Measurements from ENCODE around the gene DOK5.

The DOK5 gene

DNA sequence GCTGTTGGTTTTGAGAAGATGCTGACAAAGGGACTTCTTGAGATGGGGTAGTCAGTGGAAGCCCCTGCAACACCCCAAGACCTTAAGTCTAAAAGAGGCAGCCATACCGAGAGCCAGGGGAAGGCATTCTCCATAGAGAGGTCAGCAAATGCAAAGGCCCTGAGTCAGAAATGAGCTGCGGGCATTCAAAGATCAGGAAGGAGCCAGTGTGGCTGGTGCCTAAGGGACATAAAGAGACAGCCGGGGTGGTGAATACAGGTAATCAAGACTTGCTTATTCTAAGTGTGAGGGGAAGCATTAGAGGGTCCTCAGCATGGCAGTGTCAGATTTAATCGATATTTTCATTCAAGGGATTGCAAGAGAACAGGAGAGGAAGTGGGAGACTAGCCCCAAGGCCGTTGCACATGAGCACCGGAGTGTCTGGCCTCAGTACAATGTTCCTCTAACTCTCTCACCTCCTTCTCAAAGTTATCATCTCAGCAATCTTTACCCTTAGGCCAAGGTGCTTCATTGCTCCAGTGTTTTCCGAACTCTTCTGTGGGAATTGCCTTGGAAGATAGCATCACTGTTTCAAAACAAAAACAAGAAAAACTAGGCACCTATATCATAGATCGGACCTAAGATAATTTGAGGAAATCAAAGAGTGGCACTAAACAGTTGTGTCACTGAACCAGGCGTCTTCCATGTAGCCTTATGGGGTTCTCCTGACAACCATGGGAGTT, 173.2 kb downstream of the DOK5 start:
- no peak for DNase-seq (ENCODE audit: low spot score)

DNA sequence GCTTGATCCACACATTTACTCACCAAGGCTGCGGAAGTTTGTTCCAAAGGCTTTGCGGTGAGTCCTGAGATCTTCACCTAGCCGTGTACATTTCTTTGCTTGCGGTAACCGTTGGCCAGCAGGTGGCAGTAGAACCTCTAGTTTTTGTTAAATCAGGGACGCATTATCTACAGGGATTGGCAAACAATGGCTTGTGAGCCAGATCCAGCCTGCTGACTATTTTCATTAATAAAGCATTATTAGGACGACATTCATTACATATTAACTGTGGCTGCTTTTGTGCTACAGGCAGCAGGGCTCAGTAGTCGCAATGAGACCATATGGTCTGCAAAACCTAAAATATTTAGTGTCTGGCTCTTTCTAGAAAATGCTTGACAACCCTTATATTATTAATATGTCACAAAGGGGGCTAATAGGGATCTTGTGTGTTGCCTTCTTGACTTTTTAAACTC, 174.1 kb downstream of the DOK5 start:
- peak; percentile 37 for DNase-seq (ENCODE audit: low spot score)

DNA sequence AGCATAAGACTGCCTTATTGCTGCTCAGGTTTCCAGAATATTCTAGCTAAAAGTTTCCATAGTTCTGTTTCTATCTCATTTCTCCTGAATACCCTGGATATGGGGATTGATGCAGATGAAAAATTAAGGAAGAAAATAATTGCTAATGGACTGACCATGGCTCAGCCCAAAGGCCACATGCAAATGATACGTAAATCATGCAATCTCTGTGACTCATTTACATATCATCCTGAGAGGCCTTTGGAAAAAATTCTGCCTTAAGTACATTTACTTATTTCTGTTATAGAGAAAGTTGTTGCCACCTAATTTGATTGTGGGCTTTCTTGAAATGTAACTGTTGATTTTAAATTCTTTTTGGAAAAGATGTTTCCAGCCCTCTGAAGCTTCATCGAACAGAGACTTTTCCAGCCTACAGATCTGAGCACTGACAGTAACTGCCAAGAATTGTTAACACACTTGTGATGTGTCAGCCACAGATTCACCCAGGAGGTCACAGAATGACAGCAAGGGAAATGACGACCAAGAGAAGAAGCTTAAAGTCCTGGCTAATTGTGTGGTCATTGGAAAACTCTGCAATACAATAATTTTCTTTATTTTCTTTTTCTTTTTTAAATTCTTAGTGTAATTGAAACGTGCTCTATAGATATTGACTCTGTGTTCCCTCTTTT, 174.8 kb downstream of the DOK5 start:
- DNase-seq (ENCODE audit: low spot score): no peak

DNA sequence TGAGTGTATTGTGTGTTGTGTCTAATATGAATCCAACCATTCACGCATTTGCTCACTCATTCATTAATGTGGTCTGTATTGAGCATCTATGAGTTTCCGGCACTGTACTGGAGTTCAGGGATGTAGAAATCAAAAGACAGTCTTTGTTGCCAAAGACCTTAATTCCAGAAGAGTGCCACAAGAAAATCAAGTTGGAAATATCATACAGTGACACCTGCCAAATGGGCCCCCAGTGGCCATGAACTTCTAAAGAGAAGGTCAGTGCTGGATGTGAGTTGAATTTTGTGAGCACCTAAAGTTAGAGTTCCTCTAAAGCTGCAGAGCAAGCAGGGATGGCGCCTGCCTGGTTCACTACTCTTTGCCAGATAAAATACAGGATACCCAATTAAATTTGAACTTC, 175.9 kb downstream of the DOK5 start:
- no peak for DNase-seq (ENCODE audit: low spot score)

DNA sequence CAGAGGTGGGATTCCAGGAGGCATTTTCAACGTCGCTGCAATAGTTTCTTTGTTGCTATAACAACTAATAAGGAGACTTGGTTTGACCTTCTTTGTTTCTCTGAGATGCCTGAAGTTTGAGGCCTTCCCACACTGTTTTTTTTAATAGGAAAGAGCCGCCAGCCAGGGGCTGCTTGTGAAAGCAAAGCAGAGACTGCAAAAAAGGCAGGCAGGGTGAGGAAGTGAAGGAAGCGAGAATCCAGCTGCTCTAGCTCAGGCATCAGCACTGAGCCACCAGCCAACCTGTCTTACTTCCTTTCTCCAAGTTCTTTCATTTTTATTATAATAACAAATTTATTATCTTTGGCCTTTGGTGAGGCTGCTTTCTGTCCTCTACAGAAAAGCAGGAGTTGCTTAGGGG, 179.1 kb downstream of the DOK5 start:
- DNase-seq (ENCODE audit: low spot score): no peak

DNA sequence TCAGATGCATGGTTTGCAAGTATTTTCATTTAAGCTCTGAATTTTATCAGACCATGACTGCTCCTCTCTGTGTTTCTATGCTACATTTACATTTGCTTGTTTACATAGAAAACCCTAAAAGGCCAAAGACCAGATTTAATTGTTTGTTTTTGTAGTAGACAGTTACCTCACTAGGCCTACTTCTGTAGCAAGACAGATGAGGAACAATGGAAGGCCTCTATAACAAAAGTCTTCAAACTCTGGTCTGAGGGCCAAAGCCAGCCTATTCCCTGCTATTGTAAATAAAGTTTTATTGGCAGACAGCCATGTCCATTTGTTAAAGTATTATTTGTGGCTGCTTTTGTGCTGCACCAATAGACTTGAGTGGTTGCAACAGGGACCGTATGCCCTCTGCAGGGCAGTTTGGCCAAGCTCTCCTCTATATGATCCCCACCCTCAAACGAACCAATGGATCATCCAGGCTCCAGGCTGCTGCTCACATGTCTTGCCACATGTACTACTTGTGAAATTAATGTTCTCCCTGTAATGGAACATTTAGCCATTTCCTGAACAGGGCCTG, 182.0 kb downstream of the DOK5 start:
- DNase-seq (ENCODE audit: low spot score): no peak

DNA sequence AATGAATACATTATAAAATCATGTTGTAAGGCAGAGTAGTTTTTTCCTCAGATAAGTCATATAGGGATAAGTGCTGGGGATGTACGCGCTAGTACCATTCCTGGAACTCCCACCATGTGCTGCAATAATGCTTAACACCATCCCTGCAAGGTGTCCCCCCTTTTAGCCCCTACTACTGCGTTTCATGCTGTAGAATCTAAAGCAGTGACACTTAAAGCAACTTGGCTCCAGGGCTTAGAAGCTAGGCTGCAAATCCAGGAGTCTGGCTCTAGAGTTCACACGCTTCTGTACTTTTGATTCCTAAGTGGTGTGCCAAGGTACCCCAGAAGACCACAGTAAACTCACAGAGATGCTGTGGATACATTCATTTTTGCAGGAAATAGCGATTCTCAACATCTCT, 183.1 kb downstream of the DOK5 start:
- no peak for DNase-seq (ENCODE audit: low spot score)

DNA sequence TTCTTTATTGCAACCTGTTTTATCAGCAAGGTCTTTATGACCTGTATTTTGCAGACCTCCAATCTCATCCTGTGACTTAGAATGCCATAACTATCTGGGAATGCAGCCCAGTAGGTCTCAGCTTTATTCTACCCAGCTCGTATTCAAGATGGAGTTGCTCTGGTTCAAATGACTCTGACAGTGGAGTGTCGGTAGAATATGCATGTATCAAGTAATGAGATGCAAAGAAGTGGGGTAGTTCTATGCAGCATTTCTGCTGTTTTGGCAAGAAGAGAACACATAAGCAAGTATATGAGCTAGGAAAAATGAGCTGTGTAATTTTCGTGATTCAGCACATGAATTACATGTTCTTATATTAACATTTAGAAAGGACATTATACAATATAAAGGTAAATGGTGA, 185.9 kb downstream of the DOK5 start:
- DNase-seq (ENCODE audit: low spot score): no peak

DNA sequence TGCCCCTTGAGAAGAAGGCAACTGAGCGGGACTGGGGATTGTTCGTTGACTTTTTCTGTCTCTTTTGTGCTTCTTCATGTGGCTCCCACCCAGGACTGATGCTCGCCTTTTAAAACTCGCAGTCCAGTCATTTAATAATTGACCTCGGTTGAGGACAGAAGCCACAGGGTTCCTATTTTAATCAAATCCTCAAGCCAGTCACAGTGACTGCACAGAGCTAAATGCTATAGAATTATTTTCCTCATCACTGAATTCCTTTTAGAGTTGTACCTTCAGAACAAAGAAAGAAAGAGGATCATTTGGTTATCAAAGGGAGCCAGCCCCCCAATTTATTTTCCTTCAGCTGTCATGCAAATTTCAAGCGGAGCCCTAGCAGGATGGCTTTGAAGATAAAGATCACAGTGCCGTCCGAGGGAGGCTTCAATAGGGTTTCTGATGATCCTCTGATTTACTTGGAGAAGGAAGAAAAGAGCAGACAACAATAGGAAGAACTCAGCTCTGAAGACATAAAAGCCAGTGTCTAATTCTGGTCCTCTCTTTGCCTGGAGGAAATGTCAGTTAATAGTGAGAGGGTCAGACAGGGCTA, 186.6 kb downstream of the DOK5 start:
- DNase-seq (ENCODE audit: low spot score): no peak

DNA sequence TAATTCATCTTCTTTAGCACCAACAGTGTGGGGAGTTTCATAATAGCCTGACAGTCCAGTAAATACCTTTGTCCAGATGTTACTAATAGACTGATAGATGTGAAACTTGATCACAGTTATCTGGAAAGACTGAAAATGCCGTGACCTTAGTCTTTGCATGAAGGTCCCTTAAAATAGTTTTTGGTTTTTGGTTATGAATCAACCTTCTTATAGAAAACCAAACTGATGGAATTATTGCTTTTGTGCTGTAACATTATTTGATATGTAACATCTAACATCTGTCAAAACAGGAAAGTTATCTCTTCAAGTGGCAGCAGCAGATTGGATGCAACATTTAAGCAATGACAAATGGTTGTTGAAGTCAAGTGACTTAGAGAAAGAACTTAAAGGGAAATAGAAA, 190.4 kb downstream of the DOK5 start:
- DNase-seq (ENCODE audit: low spot score): no peak

DNA sequence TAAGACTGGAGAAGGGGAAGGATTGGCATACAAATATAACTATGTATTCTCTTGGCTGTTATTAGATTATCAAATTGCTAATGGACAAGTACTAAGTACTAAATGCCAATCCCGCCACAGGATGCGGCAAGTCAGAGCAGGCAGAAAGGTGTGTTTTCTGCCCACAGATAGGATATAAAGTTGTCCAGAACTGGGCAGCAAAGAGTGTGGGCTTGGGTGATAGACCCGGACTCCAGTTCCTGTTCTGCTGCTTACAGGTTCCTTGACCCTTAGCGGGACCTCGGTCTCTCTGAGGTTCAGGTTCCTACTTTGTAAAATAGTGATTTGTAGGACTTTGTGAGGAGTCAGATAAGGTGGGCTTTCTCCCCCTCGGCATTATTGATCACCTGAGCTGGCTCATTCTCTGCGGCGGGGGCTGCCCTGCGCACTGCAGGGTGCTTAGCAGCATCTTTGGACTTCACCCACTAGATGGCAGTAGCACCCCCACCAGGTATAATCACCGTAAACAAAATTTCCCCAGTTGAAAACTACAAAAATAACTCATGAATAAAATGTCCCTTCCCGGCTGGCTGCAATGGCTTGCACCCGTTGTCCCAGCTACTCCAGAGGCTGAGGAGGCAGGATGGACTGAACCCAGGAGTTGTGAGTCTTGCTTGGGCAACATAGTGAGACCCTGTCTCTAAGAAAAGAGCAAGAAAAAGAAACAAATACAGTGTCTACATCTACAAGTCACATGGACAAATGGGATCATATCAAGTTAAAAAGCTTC, 193.1 kb downstream of the DOK5 start:
- peak; percentile 12 for DNase-seq (ENCODE audit: low spot score)

DNA sequence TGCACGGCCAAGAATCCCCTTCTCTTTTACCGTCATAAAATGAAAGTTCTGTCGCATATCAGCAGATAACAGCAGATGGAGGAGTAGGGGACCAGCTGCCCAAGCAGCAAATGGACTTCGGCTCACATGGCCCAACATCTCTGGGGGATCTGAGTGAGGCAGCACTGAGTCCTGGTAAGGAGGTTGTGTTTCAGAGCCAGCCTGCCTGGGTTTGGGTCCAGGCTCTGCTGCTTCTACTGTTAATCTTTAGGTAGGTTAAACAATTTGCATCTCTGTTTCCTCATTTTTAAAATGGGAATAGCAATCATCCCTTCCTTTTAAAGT, 193.6 kb downstream of the DOK5 start:
- no peak for DNase-seq (ENCODE audit: low spot score)

DNA sequence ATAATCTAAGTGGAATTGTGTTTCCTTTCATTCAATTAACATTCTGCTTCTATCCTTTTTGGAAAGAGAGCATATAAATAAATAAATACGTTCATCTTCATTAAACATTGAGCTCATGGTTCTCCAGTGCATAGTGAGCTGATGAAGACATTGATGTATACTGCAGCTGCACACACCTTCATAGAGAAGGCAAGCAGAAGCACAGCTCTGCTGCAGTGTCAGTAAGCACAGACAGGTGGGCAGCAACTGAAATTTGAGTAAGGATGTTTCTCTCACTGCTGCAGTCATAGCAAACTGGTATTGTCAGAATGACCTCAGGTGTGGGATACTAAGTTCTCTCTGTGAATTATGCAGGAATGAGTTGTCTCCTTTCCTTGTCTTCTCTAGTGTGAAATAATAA, 202.9 kb downstream of the DOK5 start:
- no peak for DNase-seq (ENCODE audit: low spot score)

DNA sequence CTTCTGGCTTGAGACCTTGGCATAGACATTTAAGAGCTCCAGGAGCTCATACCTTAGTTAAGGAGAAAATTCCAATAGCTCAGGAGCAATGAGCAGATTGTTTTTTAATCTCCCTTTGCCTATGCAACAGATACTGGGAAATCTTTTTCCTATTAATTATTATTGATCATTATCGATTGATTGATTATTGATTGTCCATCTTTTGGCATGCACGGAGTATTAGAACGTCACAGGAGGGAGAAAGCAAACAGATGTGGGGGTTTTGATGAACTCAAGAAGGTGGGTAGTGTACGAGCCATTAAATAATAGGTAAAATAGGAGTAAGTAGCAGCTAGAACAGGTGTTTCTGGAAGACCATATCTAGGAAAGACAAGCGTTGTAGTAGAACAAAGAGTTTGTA, 205.0 kb downstream of the DOK5 start:
- DNase-seq (ENCODE audit: low spot score): no peak

DNA sequence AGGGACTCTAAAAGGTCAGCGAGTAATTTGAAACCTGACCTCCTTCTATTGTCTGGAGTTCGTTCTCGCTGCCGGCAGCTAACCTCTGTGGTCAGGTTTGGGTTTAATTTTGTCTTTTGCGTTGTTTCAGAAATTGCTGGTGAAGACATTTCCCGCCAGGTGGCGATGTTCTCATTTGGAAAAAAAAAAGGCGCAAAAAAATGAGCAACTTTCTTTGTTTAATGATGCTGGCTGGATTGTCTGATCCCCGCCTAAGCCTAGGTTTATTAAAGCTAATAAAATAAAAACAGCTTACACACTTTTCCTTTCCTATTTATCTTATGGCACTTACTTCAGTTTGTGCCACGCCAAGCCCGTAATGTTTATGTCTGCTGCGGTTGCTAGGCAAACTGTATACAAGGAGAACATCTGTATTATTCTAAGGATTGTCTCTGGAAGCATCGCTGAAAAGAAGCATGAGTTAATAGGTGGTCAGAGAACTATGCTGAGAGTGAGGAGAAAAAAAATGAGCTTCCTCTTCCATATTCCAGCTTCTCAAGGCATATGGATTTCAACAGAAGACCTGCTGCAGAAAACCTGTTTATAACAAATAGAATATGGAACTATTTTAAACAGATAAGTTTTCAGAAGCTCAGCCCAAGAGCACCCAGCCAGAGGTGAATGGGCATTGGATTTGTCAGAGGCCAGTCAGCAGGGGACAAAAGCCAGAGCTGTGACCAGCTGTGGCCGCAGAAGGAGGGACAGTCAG, 205.7 kb downstream of the DOK5 start:
- DNase-seq (ENCODE audit: low spot score): no peak

DNA sequence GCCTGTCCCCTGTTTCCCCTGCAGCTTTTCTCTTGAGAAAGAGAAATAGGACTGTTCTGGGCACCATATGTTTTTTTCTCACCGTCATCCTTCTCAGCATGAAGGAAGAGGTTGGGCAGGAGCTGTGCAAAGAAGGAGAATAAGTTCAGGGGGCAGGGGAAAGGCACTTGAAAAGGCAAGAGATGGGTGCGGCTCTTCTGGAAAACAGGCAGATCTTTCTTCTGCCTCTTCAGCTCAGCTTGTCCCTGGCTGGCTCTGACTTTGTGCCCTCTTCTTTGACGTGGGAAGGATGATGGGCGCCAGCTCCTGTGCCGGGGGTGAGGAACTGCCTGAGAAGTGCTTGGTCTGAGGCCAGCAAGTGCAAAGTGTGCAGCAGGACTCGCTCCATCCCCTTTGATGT, 206.5 kb downstream of the DOK5 start:
- no peak for DNase-seq (ENCODE audit: low spot score)

DNA sequence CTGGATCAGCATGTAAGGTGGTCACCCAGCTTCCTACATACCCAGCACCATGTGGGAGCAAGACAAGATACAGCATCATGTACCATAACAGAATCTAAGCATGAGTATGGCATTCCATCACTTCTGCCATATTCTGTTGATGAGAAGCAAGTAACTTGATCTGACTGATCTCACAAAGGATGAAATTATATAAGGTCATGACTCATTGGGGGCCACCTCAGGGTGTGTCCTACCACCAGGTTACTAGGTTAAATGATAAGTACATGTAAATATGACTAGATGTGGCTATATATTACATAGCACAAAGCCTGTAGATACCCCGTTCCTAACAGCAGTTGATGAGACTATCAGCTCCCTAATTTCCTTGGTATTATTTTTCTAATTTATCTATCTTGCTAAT, 213.1 kb downstream of the DOK5 start:
- DNase-seq (ENCODE audit: low spot score): no peak

DNA sequence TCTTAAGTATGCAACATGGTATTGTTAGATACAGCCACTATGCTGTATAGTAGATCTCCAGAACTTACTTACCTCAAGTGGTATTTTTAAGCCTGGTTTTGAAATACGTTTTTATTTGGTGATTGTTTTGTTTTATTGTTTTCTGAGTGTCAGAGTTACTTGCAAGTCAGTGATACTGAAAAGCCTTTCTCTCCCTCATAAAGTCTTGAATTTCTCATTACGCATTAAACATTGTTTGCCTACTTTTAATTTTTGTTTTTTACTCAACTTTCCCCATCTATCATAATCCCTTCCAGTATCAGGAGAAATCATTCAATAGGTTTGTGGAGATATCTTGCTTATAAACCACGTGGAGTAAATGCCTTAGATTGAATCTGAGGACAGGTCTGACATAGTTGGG, 214.9 kb downstream of the DOK5 start:
- DNase-seq (ENCODE audit: low spot score): no peak

DNA sequence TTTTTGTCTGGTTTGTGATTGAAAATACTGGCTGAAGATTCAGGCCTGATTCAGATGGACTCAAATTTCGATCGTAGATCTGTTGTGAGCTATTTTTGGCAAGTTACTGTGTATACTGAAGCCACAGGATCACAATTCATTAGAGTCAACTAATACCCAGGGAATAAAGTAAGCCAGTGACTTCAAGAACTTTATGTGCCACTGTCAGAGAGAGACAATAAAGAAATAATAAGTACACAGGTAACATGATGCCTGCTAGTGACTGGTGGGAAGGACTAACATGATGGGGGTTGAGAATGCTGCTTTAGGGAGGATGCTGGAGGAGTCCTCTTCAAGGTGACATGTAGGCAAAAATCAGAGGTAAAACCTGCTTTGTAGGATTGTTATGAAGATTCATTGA, 215.9 kb downstream of the DOK5 start:
- no peak for DNase-seq (ENCODE audit: low spot score)

DNA sequence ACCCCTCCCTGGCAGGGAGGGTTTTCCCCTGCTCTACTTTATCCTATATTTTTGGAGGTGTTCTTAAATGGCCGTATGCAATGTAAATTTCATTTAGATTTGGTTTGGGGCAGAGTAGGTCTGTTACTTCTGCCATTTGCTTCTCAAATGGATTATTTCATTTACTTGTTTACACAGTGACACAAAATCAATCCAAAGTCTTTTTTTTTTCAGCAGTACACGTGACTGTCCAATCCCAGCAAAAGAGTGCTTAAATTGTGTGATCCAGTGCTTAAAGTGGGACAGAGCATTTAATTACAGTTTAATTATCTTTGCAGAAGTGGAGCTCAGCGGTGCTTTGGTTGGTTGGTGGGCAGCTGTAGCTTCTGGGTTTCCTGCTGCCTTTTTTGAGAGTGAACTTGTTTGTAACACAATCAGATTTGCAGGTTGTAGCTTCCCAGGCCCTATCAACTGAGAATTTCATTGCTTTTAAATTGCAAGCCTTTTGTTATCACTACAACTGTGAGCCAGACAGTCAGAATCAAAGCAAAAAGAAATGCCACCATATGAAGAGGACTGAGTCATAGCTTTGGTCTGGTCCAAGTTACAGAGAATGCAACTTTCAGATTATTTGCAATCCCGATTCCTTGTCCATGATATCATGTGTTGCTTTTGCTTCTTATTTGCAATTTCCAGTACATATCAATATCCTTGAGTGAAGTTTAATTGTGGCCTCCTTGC, 216.9 kb downstream of the DOK5 start:
- no peak for DNase-seq (ENCODE audit: low spot score)

DNA sequence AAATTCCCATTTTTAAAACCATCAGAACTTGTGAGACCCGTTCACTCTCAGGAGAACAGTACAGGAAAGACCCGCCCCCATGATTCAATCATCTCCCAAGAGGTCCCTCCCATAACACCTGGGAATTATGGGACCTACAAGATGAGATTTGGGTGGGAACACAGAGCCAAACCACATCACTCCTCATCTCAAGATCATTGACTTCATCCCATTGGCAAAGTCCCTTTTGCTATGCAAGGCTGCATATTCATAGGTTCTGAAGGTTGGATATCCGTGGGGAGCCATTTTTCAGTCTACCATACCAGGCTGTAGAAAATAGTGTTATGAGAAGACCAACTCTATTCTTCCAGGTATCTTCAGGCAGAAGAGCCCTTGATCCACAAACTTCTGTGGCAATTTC, 219.1 kb downstream of the DOK5 start:
- DNase-seq (ENCODE audit: low spot score): no peak

All from hematopoietic multipotent progenitor cell treated with erythropoietin and hydrocortisone succinate and interleukin-3 and kit ligand, for 15 days (in vitro differentiated cells).